Central memory CD8-positive, alpha-beta T cell (primary cell): ENCODE measurements around the gene PPP2R1B.
A peak's percentile ranks its signal among the peaks of the same experiment; 100 is the strongest.

Source experiments
- ATAC-seq: fragments of 150-1000 bp; cut with Tn5 transposase; replicated peaks from 2 replicates; pipeline ENCODE4 v1.10.0; 2022; ENCODE audit warnings: mild to moderate bottlenecking, moderate FRiP score, moderate number of reproducible peaks; ENCODE audit not compliant: poor library complexity, severe bottlenecking; ENCODE audit errors: extremely low read depth
- DNase-seq, 2 donors: peaks; one replicate each; pipeline ENCODE4 v3.0.0; 2021; ENCODE audit warnings: low spot score in 2 of 2
- H3K27ac Mint-ChIP-seq: one replicate; pipeline ENCODE4 v1.8.0; 2022; ENCODE audit warnings: low read depth, mild to moderate bottlenecking, moderate library complexity, mixed read lengths
- H3K27me3 Mint-ChIP-seq: one replicate; pipeline ENCODE4 v1.8.0; 2022; ENCODE audit warnings: mixed read lengths
- H3K36me3 Mint-ChIP-seq: one replicate; pipeline ENCODE4 v1.8.0; 2022; ENCODE audit warnings: mild to moderate bottlenecking, moderate library complexity, mixed read lengths; ENCODE audit not compliant: insufficient read depth
- H3K4me1 Mint-ChIP-seq: one replicate; pipeline ENCODE4 v1.8.0; 2022; ENCODE audit warnings: mixed read lengths
- H3K4me3 Mint-ChIP-seq: one replicate; pipeline ENCODE4 v1.8.0; 2022; ENCODE audit warnings: mild to moderate bottlenecking, moderate library complexity, mixed read lengths
- H3K9me3 Mint-ChIP-seq: one replicate; pipeline ENCODE4 v1.8.0; 2022; ENCODE audit warnings: mixed read lengths

PPP2R1B gene

DNA sequence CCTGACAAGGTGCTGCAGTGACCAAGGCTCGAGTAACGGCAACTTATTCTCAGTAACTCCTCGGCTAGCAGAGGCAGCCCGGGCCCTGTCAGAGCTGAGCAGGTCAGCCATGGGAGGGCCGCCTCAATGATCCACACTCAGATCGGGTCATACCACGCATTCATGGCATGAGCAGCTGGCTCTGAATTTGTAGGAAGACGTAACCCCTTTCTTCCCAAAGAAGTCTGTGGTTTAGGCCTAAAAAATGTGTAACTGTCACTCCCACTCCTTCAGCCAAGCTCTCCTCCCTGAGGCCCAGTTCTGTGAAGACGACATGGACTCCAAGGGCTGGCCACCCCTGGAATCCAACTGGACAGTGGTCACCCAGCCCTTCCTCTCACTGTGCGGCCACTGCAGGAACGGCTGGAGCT lies 30.0 kb downstream of the PPP2R1B start:
- DNase-seq = no peak
- peaks cover 7% of the 10 kb centered on the region for H3K4me1 Mint-ChIP-seq
- H3K27me3 Mint-ChIP-seq = no peaks in the 10 kb centered on the region
- H3K27ac Mint-ChIP-seq = peak overlapping the region; percentile 67
- H3K36me3 Mint-ChIP-seq = peaks cover 14% of the 10 kb centered on the region
- H3K4me3 Mint-ChIP-seq = no peak overlapping the region
- no peak for ATAC-seq
- no peaks in the 10 kb centered on the region for H3K9me3 Mint-ChIP-seq

DNA sequence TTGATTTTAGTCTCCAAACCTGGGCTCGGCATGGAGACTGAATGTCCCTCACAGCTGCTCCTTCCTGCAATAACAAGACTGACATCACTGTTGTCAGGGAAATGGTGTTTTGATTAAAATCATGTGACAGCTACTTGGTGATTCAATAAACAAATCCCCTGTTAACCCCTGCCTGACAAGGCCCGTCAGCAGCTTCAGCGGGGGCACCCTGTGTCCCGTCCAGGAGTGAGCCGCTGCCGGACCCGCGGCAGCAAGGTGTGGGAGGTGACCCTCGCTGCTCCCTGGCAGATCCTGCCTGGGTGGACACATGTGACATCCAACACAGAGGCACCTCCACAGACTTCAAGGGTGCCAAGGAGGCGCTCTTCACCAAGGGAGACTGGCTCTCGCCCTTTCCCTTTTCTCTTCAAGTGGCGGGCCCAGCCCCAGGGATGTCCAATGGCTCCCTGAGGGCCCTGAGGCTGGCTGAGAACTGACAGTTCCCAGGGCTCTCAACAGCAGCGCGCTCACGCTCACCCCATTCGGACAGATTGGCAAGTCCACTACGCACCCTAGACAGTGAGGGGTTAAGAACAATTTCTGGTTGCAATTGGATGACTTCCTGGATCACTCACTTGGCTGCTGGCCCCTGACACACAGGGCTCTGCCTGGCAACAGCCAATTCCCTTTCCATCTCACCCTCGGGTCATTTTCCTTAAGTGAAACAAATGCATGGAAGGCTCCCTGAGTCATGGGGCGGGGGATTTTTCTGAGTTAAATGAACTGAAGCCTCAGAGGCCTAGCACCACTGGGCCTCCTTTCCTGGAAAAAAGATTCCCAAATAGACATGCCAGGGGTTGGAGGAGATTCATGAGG lies 30.7 kb downstream of the PPP2R1B start:
- no peaks in the 10 kb centered on the region for H3K9me3 Mint-ChIP-seq
- peaks cover under 1% of the 10 kb centered on the region for H3K4me1 Mint-ChIP-seq
- H3K36me3 Mint-ChIP-seq = peaks cover 9% of the 10 kb centered on the region
- H3K4me3 Mint-ChIP-seq = no peak overlapping the region
- H3K27ac Mint-ChIP-seq = peak overlapping the region; percentile 67
- no peaks in the 10 kb centered on the region for H3K27me3 Mint-ChIP-seq
- ATAC-seq (no peak), DNase-seq (no peak)

DNA sequence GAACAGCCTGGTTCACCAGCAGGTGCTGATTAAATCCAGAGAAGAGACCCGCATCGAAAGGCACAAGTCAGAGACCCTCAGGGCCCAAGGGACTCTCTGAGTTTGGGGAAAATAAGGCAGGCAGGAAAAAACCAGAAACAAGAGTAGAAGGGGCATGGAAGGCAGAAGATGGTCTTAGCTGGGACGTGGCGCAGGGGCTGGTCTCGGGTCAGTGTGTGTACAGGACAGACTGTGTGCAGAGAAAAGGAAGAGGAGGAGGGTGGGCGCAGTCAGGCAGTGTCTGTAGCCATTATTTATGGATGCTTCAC lies 31.3 kb downstream of the PPP2R1B start:
- H3K36me3 Mint-ChIP-seq = peaks cover 7% of the 10 kb centered on the region
- H3K9me3 Mint-ChIP-seq = no peaks in the 10 kb centered on the region
- no peak for ATAC-seq
- no peak for DNase-seq
- no peak overlapping the region for H3K4me3 Mint-ChIP-seq
- H3K27me3 Mint-ChIP-seq = no peaks in the 10 kb centered on the region
- H3K27ac Mint-ChIP-seq = peak overlapping the region; percentile 67
- H3K4me1 Mint-ChIP-seq = no peaks in the 10 kb centered on the region

- no peaks in the 10 kb centered on the region for H3K27me3 Mint-ChIP-seq
- DNase-seq (no peak), ATAC-seq (no peak)
- H3K9me3 Mint-ChIP-seq = no peaks in the 10 kb centered on the region
- peaks cover 7% of the 10 kb centered on the region for H3K36me3 Mint-ChIP-seq
- no peak overlapping the region for H3K4me3 Mint-ChIP-seq
- no peaks in the 10 kb centered on the region for H3K4me1 Mint-ChIP-seq
- H3K27ac Mint-ChIP-seq = peak overlapping the region; percentile 67
Observed at GRCh38 chr11:111734101-111734953, 31.9 kb downstream of the PPP2R1B start.

DNA sequence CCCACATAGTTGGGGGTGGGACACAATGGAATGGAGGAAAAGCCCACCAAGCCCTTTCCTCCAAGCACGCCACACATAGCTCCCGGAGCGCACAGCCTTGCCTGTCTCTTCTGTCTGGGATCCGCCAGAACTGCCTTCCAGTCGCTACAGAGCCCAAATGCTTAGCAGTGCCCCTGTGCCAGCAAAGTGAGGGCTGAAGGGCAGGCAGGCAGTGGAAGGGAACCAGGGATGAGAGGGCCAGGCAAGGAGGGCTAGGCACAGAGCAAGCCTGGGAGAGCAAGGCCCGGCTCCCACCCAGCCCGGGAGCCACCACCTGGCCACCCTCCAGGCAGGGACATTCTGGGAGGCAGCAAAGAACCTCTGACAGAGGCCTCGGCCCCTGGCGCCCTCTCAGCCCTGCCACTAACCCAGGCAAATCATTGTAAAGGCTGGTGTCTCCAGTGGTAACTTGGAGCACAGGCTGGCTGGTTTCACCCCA lies 32.5 kb downstream of the PPP2R1B start:
- Mint-ChIP-seq H3K27ac (no peak overlapping the region), H3K4me1 (no peaks in the 10 kb centered on the region), H3K9me3 (no peaks in the 10 kb centered on the region), H3K36me3 (peaks cover 7% of the 10 kb centered on the region), H3K4me3 (no peak overlapping the region), H3K27me3 (no peaks in the 10 kb centered on the region)
- ATAC-seq (no peak), DNase-seq (no peak)

DNA sequence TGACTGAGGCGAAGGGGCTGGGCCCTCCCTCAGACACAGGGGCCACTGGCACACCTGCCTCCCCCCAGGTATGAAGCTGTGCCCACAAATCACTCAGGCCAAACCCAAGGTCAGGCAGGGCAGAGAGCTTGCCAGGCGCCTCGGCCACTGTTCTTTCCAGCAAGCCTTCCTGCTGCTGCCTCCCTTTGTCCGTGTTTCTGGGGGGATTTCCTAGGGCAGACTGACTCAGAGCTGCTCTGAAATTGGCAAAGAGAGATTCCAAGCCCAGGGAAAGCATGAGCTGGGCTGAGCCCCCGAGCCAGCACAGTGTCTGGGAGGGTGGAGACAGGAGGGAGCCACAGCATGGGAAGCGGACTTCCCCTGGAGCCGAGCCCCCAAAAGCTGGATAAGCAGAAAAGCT lies 33.2 kb downstream of the PPP2R1B start:
- Mint-ChIP-seq H3K9me3 (no peaks in the 10 kb centered on the region), H3K27me3 (no peaks in the 10 kb centered on the region), H3K36me3 (peaks cover 5% of the 10 kb centered on the region), H3K4me3 (no peak overlapping the region), H3K27ac (peak overlapping the region; percentile 16), H3K4me1 (no peaks in the 10 kb centered on the region)
- DNase-seq (no peak), ATAC-seq (no peak)

DNA sequence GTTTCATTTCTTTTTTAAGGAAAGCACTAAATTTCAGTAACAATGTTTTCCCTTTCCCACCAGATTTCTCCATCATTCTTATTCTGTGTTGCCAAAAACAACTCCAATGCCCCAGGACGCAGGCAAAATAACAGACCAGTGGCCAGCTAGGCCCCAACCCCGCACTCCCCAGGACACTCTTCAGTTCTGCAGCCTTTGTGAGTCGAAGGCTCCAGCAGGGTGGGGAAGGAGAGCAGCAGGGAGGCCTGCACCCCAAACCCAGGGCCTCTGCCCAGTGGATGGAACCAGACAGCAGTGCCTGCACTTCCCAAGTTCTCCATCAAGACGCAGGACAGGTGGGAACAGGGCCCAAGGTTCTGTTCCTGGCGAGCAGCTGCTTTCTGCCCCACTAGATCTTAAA lies 34.4 kb downstream of the PPP2R1B start:
- ATAC-seq (no peak), DNase-seq (no peak)
- Mint-ChIP-seq H3K4me3 (no peak overlapping the region), H3K9me3 (no peaks in the 10 kb centered on the region), H3K4me1 (no peaks in the 10 kb centered on the region), H3K36me3 (peaks cover 9% of the 10 kb centered on the region), H3K27me3 (no peaks in the 10 kb centered on the region), H3K27ac (no peak overlapping the region)

GRCh38 chr11:111730871-111731591 lies 35.2 kb downstream of the PPP2R1B start:
- Mint-ChIP-seq H3K27me3 (no peaks in the 10 kb centered on the region), H3K36me3 (peaks cover 9% of the 10 kb centered on the region), H3K4me3 (no peak overlapping the region), H3K4me1 (no peaks in the 10 kb centered on the region), H3K9me3 (no peaks in the 10 kb centered on the region), H3K27ac (no peak overlapping the region)
- DNase-seq = no peak
- no peak for ATAC-seq

DNA sequence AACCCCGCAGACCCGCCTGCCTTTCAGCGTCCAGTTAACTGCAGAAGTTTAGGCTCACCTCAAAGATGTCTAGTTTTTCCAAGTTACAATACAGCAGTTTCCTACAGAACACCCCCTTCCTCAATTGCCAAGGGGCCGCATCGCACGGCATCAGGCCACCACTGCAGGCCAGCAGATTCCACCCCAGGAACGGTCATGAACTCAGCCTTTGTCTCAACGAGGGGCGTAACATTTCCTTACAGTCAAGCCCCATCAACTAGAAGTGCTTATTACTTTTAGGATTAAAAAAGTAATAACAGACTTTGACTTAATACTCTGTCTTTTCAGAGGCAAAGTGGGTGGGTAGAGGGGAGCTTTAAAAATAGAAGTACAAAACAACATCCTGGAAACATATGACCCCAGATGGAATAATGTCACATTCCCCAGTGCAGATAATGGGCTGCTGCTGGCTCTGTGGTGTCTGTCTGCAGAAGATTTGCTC lies 36.3 kb downstream of the PPP2R1B start:
- peak overlapping the region; percentile 13 for H3K27ac Mint-ChIP-seq
- no peak overlapping the region for H3K4me3 Mint-ChIP-seq
- H3K4me1 Mint-ChIP-seq = no peaks in the 10 kb centered on the region
- DNase-seq (no peak), ATAC-seq (no peak)
- H3K9me3 Mint-ChIP-seq = no peaks in the 10 kb centered on the region
- no peaks in the 10 kb centered on the region for H3K27me3 Mint-ChIP-seq
- H3K36me3 Mint-ChIP-seq = peaks cover 6% of the 10 kb centered on the region

DNA sequence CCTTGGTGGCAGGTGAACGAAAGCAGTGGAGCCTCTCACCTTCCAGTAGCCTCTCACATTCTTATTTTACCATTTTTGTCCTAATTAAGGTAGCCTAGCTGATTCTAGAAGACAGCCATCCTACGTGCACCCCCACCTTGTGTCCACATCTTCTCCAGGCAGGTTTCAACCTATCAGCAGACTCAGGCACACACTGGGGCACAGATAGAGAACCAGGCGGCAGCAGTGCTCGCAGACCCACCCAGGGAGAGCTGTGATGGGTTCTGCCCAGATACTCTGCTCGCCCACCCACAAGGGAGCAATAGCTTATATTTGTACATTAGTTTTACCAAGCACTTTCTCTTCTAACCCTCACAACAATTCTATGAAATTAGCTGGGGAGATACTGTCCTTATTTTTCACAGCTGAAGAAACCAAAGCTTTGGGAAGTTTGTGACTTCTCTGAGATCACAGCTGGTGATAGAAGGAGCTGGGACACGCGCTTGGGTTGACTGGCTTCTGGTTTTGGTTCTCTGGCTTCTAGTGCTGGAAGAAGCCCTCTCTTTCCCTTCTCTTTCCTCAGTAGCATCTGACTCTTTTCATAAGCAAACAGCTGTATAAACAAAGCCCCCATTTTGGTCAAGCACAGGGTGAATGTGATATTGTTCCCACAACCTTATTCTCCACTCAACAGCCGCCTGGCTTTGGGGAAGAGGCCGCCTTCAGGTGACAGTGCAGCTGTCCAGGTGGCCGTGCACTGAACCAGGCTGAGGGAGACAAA lies 36.9 kb downstream of the PPP2R1B start:
- ATAC-seq (no peak), DNase-seq (no peak)
- no peaks in the 10 kb centered on the region for H3K4me1 Mint-ChIP-seq
- peaks cover 11% of the 10 kb centered on the region for H3K36me3 Mint-ChIP-seq
- no peaks in the 10 kb centered on the region for H3K27me3 Mint-ChIP-seq
- no peak overlapping the region for H3K27ac Mint-ChIP-seq
- no peak overlapping the region for H3K4me3 Mint-ChIP-seq
- H3K9me3 Mint-ChIP-seq = no peaks in the 10 kb centered on the region

DNA sequence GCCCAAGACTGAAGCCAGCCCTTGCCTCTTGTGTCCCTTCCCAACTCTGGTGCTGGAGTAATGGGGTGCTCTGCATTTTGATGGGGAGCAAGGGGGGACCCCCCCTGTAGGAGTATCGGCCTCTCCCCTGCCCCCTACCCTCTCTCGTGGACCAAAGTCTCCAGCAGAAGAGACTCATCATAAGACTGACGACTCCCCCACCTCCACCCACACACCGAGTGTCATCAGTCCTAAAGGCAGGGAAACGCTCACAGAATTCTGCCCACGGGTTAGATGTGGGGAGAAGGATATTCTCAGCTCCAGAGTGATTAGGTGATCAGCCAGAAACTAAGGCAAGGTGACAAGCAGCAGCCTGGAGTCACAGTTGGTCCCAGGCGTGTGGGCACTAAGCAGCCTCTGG lies 38.8 kb downstream of the PPP2R1B start:
- no peaks in the 10 kb centered on the region for H3K9me3 Mint-ChIP-seq
- H3K4me1 Mint-ChIP-seq = no peaks in the 10 kb centered on the region
- ATAC-seq (no peak), DNase-seq (no peak)
- H3K36me3 Mint-ChIP-seq = peaks cover 23% of the 10 kb centered on the region
- no peaks in the 10 kb centered on the region for H3K27me3 Mint-ChIP-seq
- H3K4me3 Mint-ChIP-seq = no peak overlapping the region
- no peak overlapping the region for H3K27ac Mint-ChIP-seq

DNA sequence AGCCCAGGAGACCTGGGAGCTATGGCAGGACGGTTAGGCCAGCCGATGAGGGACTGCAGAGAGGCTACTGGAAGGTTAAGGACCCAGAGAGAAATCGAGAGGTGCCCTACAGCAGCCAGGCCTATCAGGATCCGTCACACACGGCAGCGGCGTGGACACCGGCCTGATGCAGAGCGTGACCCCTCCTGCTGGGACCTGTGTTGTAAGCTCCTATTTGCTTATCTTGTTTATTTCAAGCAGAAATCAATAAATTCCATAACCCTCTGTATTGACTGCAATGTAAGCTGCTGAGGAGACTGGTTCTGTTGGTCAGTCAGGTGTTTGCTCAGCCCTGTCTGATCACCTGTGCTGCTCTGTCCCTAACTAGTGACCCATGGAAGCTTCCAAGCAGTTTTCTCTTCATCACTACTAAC lies 39.9 kb downstream of the PPP2R1B start:
- Mint-ChIP-seq H3K36me3 (peaks cover 24% of the 10 kb centered on the region), H3K9me3 (no peaks in the 10 kb centered on the region), H3K27ac (no peak overlapping the region), H3K27me3 (no peaks in the 10 kb centered on the region), H3K4me1 (no peaks in the 10 kb centered on the region), H3K4me3 (no peak overlapping the region)
- no peak for DNase-seq
- ATAC-seq = no peak
